ENCODE measurements around the gene TNRC6C. TPM values are rescaled to one million over a fixed set of nuclear protein-coding genes. Genes with fewer than 3 reads are reported as not detected.

Gene TNRC6C
- total and polyA plus RNA-seq, 2 of the 13 experiments (the other 11 are each of a cell fraction or from before 2014, with no cell fraction given) = 0.66 to 4.9 TPM

DNA sequence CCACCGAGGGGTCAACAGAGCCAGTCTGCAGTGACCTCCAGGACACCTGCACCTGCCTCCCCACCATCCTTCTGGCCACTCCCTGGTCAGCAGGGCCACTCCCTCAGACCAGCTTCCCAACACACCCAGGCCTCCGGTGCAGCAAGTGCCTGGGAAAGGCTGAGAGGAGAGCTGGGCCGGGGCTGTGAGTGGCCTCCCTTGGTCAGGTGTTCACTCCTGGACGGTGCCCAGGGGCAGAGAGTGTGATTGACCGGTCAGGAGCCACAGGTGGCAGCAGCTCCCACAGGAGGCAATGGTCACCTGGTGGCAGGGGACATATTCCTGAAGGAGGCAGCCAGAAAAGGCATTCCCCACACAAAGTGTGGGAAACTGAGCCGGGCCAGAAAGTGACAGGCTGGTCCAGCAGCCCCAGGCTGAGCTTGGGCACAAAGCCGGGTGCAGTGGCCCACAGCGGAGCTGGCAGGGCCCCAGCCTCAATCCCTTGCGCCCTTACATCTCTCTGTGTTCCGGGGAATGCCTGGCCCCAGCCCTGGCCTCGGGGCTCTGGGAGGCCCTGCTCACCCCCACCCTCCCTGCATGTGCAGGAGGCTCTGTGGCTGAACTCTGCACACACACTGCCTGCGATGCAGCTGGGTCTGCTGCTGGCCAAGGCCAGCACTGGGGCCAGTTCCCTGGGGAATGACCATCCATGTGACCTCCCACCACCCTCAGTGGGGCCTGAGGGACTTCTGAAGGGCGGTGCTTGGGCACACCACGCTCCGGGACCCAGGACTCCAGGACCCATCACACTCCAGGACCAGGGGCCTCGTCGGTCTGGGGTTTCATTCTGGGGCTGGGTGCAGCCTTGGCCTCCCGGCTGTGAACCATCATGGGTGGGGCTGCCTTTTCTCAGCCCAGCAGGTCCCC, 186.5 kb downstream of the TNRC6C start (continued):
- TF ChIP-seq, protein P1, sequence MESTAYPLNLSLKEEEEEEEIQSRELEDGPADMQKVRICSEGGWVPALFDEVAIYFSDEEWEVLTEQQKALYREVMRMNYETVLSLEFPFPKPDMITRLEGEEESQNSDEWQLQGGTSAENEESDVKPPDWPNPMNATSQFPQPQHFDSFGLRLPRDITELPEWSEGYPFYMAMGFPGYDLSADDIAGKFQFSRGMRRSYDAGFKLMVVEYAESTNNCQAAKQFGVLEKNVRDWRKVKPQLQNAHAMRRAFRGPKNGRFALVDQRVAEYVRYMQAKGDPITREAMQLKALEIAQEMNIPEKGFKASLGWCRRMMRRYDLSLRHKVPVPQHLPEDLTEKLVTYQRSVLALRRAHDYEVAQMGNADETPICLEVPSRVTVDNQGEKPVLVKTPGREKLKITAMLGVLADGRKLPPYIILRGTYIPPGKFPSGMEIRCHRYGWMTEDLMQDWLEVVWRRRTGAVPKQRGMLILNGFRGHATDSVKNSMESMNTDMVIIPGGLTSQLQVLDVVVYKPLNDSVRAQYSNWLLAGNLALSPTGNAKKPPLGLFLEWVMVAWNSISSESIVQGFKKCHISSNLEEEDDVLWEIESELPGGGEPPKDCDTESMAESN (CRISPR knock-in tag; conservative IDR thresholded peaks at IDR 0.05) = no peak
- TF ChIP-seq XRCC5 (optimal IDR thresholded peaks at IDR 0.05; ENCODE audit: low read length) (no peak), RBAK (CRISPR knock-in tag; IDR thresholded peaks at IDR 0.05) (peak; percentile 14; the same call in 1 of the 2 replicates), MEIS1 (CRISPR knock-in tag; IDR thresholded peaks at IDR 0.05; ENCODE audit: borderline replicate concordance) (no peak; the same call in 1 of the 2 replicates), NFE2 (CRISPR knock-in tag; IDR thresholded peaks at IDR 0.05) (no peak), SP1 (IDR thresholded peaks at IDR 0.05) (no peak), SP1 (CRISPR knock-in tag; IDR thresholded peaks at IDR 0.05) (0 out of 2 replicates have a peak, but pooled peaks have one; percentile 29), HNRNPUL1 (IDR thresholded peaks at IDR 0.05; ENCODE audit: low read depth, low read length) (no peak), ZEB1 (IDR thresholded peaks at IDR 0.05; ENCODE audit: insufficient replicate concordance, low read depth) (no peak), CCDC6 (CRISPR knock-in tag; IDR thresholded peaks at IDR 0.05) (peak; percentile 60; the same call in 1 of the 2 replicates), MLLT10 (CRISPR knock-in tag; IDR thresholded peaks at IDR 0.05) (no peak), ZSCAN20 (CRISPR knock-in tag; IDR thresholded peaks at IDR 0.05; ENCODE audit: borderline replicate concordance) (peak; percentile 82; the same call in 1 of the 2 replicates), ZNF776 (CRISPR knock-in tag; IDR thresholded peaks at IDR 0.05) (peak; percentile 82), STAG1 (CRISPR knock-in tag; IDR thresholded peaks at IDR 0.05) (peak; percentile 18; the same call in 1 of the 2 replicates), FOXA3 (CRISPR knock-in tag; IDR thresholded peaks at IDR 0.05) (peak; percentile 20; the same call in 1 of the 2 replicates), KDM3A (CRISPR knock-in tag; IDR thresholded peaks at IDR 0.05; ENCODE audit: low read depth) (peak; percentile 75; the same call in 1 of the 2 replicates), ATF7 (IDR thresholded peaks at IDR 0.05) (no peak), ATF7 (CRISPR knock-in tag; IDR thresholded peaks at IDR 0.05) (no peak)
- TF ChIP-seq, protein P2, sequence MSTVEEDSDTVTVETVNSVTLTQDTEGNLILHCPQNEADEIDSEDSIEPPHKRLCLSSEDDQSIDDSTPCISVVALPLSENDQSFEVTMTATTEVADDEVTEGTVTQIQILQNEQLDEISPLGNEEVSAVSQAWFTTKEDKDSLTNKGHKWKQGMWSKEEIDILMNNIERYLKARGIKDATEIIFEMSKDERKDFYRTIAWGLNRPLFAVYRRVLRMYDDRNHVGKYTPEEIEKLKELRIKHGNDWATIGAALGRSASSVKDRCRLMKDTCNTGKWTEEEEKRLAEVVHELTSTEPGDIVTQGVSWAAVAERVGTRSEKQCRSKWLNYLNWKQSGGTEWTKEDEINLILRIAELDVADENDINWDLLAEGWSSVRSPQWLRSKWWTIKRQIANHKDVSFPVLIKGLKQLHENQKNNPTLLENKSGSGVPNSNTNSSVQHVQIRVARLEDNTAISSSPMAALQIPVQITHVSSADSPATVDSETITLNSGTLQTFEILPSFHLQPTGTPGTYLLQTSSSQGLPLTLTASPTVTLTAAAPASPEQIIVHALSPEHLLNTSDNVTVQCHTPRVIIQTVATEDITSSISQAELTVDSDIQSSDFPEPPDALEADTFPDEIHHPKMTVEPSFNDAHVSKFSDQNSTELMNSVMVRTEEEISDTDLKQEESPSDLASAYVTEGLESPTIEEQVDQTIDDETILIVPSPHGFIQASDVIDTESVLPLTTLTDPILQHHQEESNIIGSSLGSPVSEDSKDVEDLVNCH (CRISPR knock-in tag; IDR thresholded peaks at IDR 0.05) = no peak
- TF ChIP-seq, protein P3, sequence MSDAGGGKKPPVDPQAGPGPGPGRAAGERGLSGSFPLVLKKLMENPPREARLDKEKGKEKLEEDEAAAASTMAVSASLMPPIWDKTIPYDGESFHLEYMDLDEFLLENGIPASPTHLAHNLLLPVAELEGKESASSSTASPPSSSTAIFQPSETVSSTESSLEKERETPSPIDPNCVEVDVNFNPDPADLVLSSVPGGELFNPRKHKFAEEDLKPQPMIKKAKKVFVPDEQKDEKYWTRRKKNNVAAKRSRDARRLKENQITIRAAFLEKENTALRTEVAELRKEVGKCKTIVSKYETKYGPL (CRISPR knock-in tag; IDR thresholded peaks at IDR 0.05) = no peak
- TF ChIP-seq, protein P4, sequence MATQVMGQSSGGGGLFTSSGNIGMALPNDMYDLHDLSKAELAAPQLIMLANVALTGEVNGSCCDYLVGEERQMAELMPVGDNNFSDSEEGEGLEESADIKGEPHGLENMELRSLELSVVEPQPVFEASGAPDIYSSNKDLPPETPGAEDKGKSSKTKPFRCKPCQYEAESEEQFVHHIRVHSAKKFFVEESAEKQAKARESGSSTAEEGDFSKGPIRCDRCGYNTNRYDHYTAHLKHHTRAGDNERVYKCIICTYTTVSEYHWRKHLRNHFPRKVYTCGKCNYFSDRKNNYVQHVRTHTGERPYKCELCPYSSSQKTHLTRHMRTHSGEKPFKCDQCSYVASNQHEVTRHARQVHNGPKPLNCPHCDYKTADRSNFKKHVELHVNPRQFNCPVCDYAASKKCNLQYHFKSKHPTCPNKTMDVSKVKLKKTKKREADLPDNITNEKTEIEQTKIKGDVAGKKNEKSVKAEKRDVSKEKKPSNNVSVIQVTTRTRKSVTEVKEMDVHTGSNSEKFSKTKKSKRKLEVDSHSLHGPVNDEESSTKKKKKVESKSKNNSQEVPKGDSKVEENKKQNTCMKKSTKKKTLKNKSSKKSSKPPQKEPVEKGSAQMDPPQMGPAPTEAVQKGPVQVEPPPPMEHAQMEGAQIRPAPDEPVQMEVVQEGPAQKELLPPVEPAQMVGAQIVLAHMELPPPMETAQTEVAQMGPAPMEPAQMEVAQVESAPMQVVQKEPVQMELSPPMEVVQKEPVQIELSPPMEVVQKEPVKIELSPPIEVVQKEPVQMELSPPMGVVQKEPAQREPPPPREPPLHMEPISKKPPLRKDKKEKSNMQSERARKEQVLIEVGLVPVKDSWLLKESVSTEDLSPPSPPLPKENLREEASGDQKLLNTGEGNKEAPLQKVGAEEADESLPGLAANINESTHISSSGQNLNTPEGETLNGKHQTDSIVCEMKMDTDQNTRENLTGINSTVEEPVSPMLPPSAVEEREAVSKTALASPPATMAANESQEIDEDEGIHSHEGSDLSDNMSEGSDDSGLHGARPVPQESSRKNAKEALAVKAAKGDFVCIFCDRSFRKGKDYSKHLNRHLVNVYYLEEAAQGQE (IDR thresholded peaks at IDR 0.05; ENCODE audit: borderline replicate concordance in 1 of 2, low read depth in 1 of 2, low read length in 2 of 2) = peak in 1 of 2 experiments; percentile 59; a peak in 1 of 4 replicates
